Mucosa of descending colon (tissue), 3 donors: ENCODE results near the gene TMEM127. TPM values are rescaled to one million over a fixed set of nuclear protein-coding genes. Genes with fewer than 3 reads are reported as not detected.
"Not testable (repeated sequence)": the region's sequence is repeated elsewhere in the genome, so short reads cannot be mapped to it uniquely, and the experiment has no call there.

Source experiments
- ATAC-seq: fragments of 200-7000 bp; cut with Tn5 transposase; one replicate; pipeline ENCODE4 v1.9.1; 2020; ENCODE audit warnings: mild to moderate bottlenecking, moderate library complexity
- DNase-seq, 3 donors: peaks; one replicate each; pipeline ENCODE4 v3.0.0-alpha.2; 2020
- H3K36me3 ChIP-seq: fragments of 200-600 bp; one replicate; pipeline ENCODE4 v1.8.0; 2021; ENCODE audit warnings: low read depth, mild to moderate bottlenecking
- H3K4me1 ChIP-seq: fragments of 200-600 bp; one replicate; pipeline ENCODE4 v1.8.0; 2021; ENCODE audit warnings: low read depth, mild to moderate bottlenecking
- H3K4me3 ChIP-seq: fragments of 200-600 bp; one replicate; pipeline ENCODE4 v1.8.0; 2021; ENCODE audit warnings: mild to moderate bottlenecking
- H3K9me3 ChIP-seq: fragments of 200-600 bp; one replicate; pipeline ENCODE4 v1.8.0; 2021; ENCODE audit warnings: mild to moderate bottlenecking
- intact Hi-C, 2 donors: fragments of 100-400 bp; cut with DNase I in 1 of 2; cut with micrococcal nuclease in 1 of 2; formaldehyde crosslinking; loops; one replicate each; pipeline versions ENCODE4 v1.11.0 to v1.11.1; 2022; cut with DNase I, micrococcal nuclease
- total RNA-seq, 3 donors: library from RNA; stranded (reverse); fragmentation: NEBNext Ultra II Directional in 2 of 3; extraction: Animal tissue kit (Norgen Biotek cat#: 25700) in 2 of 3; gene quantifications; one replicate each; pipeline versions ENCODE4 v1.2.1 to v1.2.4, GENCODE V29; 2021 to 2023
- TF ChIP-seq, protein P1 (sequence below): fragments of 200-600 bp; IDR thresholded peaks from one replicate; pipeline ENCODE4 v1.8.0; 2022; ENCODE audit warnings: antibody characterized with exemption, mild to moderate bottlenecking
- donor health status: DM: no; HTN: no; CAD: no; lungs with moderate emphysema.
- donor health status: DM: no; HTN: no; CAD: no.
- donor health status: DM: no; HTN: yes; CAD: no.

Gene TMEM127
- total RNA-seq, 3 donors from 2014 or later, result 82.3 to 136 (median 87.9) TPM

DNA sequence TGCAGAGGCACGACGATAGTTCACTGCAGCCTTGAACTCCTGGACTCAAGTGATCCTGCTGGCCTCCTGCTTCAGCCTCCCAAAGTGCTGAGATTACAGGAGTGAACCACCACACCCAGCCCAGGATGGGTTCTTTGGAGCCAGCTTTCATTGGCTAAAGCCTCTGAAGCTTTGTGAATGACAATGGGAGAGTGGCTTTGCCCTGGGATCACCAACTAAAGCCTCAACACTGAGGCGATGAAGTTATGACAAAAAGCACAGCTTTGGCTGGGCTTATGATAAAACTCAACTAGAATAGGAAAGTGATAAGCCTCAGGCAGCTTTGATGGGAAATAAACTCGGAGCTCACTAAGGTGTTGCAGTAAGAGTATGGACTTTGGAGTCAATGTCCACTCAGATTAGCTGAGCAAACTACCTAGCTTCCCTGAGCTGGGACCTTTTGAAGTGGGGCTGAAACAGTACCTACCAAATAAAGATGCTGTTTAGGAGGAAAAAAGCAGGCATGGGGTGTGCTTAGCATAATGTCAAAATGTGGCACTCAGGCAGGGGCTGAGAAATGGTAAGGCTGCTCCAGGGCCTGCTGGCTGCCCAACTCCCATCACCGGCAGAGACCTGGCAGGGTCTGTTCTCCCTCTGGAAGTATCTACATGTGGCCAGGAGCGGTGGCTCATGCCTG lies 4.3 kb downstream of the TMEM127 start:
- intact Hi-C loops, result loop anchor here in 1 of 2 donors (10.0 kb wide), 1 partner anchor 57 kb away; the partner anchor contains the start of gene STARD7
- no peaks in the 10 kb centered on the region for H3K9me3 ChIP-seq
- no peaks in the 10 kb centered on the region for H3K36me3 ChIP-seq
- H3K4me3 ChIP-seq, result no peak overlapping the region
- DNase-seq, result peak in 1 of 3 donors; percentile 48
- ATAC-seq, result no peak
- TF ChIP-seq, protein P1, sequence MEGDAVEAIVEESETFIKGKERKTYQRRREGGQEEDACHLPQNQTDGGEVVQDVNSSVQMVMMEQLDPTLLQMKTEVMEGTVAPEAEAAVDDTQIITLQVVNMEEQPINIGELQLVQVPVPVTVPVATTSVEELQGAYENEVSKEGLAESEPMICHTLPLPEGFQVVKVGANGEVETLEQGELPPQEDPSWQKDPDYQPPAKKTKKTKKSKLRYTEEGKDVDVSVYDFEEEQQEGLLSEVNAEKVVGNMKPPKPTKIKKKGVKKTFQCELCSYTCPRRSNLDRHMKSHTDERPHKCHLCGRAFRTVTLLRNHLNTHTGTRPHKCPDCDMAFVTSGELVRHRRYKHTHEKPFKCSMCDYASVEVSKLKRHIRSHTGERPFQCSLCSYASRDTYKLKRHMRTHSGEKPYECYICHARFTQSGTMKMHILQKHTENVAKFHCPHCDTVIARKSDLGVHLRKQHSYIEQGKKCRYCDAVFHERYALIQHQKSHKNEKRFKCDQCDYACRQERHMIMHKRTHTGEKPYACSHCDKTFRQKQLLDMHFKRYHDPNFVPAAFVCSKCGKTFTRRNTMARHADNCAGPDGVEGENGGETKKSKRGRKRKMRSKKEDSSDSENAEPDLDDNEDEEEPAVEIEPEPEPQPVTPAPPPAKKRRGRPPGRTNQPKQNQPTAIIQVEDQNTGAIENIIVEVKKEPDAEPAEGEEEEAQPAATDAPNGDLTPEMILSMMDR, result no peak
- peaks cover 54% of the 10 kb centered on the region for H3K4me1 ChIP-seq

DNA sequence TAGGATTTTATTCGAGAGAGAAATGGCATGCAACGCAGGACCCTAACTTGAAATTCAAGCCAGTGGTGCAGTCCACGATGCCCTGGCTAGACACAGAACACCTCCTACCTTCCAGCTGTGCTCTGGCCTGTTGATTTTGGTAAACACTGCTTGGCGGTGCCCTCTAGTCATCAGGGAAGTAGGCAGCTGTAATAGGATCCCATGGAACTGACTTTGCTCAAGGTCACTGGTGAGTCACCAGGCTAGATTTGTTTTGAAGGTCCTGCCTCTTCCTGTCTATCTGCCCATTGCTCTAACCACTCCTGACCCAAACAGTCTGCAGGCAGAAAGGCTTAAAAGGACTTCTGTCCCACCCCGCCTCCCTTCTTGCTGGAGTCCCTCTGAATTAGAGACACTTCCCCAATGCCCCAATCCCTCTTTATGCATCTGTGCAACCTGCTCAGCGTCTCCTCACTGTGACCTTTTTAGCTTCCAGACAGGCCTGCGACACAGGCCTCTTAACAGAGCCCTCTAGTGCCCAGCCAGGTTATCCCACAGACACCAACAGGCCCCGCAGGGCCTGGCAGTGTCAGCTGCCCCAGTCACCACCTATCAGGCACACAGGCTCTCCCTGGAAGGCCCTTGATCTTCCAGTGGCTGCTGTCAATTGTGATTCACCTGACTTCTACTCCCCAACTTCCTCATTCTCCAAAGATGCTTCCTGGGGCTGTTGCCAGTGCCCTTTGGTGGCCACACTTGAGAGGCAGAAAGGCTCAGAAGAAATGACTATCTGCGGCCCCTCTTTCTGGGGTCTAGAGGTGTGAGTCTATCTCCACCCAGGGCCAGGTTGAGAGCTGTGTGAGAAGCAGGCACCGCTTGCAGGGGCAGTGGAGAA lies 5.2 kb downstream of the TMEM127 start:
- peak; percentile 75 to 79 (median 76) for DNase-seq
- intact Hi-C loops, result loop anchor here in 1 of 2 donors (10.0 kb wide), 1 partner anchor 56 kb away; the partner anchor contains the start of gene STARD7
- Histone ChIP-seq H3K4me1 (peaks cover 54% of the 10 kb centered on the region), H3K9me3 (no peaks in the 10 kb centered on the region), H3K4me3 (no peak overlapping the region), H3K36me3 (no peaks in the 10 kb centered on the region)
- TF ChIP-seq, protein P1, result no peak
- ATAC-seq, result peak; percentile 82

DNA sequence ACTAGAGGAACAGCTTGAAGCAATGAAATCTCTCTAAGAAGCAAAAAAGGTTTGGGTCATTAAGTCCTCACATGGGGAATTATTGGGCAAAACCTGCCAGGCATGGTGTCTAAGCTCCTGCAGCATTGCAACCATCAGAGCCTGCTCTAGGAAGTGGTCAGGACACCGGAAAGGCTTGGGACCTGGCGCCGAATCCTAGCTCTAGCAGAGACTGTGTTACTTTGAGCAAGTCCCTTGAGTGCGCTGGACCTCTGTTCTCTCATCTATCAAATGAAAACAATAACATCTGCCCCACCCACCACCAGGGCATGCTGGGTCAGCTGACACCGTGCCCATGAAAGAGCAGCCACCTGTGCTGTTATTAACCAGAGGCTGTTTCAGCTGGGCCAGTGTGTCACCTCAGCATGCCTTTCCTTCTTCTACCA lies 6.3 kb downstream of the TMEM127 start:
- intact Hi-C loops, result no loop called here
- Histone ChIP-seq H3K9me3 (no peaks in the 10 kb centered on the region), H3K4me3 (no peak overlapping the region), H3K4me1 (peaks cover 51% of the 10 kb centered on the region), H3K36me3 (no peaks in the 10 kb centered on the region)
- DNase-seq (peak; percentile 76 to 87 (median 80)), ATAC-seq (peak; percentile 74)
- TF ChIP-seq, protein P1, result no peak

DNA sequence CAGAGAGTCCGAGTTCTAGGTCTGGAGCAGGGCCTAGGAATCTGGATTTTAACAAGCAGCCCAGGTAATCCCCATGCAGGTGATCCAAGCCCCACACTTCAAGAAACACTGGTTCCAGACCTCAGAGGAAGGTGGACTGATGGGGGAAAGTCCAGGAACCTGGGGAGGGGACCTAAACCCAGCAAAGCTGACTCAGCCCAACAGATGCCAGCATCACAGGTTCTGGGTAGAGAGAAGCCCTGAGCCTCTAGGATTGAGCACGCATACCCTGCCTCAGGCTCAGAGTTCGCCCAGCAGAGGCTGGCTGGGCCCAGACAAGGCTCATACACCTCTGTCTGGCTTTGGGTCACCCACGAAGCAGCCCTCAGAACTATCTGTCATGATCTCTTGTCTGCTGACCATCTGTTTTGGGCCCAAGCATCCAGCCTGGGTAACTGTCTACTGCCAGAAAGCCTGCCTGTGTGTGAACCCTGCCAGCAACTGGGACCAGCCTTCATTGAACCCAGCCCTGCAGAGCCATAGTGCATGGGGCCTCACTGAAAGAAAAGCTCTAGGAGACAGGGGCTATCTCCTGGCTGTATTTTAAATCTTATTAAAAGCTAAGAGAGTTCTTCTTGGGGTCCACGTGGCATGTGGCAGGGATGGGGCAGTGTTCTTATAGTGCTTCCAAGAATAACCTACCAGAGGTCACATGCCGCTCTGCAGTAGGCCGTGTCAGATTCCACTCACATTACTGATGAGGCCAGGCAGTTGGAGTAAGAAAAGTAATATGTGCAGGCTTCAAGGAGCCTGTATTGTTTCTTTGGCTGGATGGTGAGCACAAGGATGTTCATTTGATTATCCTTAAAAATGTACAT lies 7.4 kb downstream of the TMEM127 start:
- intact Hi-C loops, result no loop called here
- TF ChIP-seq, protein P1, result no peak
- no peak for ATAC-seq
- DNase-seq, result peak in 1 of 3 donors; percentile 28
- Histone ChIP-seq H3K9me3 (no peaks in the 10 kb centered on the region), H3K4me1 (peaks cover 40% of the 10 kb centered on the region), H3K4me3 (no peak overlapping the region), H3K36me3 (peaks cover 4% of the 10 kb centered on the region)

DNA sequence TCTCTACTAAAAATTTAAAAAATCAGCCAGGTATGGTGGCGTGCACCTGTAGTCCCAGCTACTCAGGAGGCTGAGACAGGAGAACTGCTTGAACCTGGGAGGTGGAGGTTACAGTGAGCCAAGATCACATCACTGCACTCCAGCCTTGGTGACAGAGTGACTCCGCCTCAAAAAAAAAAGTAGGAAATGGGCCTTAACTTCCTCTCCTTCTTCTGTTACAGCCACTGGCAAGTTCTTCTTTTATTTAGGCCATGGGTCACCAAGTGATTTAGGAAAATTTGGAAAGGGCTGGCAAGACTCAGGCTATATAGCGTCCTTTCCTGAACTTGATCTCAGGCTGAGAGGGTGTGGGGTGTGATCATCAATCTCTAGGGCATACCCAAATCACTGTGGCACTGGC lies 8.1 kb downstream of the TMEM127 start:
- DNase-seq, H3K4me3 ChIP-seq, ATAC-seq, H3K9me3 ChIP-seq, intact Hi-C loops, H3K36me3 ChIP-seq: not testable (repeated sequence)
- H3K4me1 ChIP-seq, result peaks cover 37% of the 10 kb centered on the region
